GM12875 (cell line): ENCODE measurements around the gene GGT6.
A peak's percentile ranks its signal among the peaks of the same experiment; 100 is the strongest.

Source experiments
- H3K4me3 ChIP-seq: one replicate; pipeline ENCODE4 v1.5.1; 2011; ENCODE audit warnings: low read depth, low read length, control low read depth
- CTCF ChIP-seq: IDR thresholded peaks from 2 replicates; pipeline ENCODE4 v1.5.1; 2011; ENCODE audit warnings: low read depth, mild to moderate bottlenecking, control low read depth, inconsistent platforms, low read length, moderate library complexity, borderline replicate concordance; ENCODE audit not compliant: insufficient read depth

The GGT6 gene

GRCh38 chr17:4518901-4519300, 41.5 kb downstream of the GGT6 start:
- TF ChIP-seq CTCF, result no peak
- peak overlapping the region; percentile 19 for H3K4me3 ChIP-seq

- no peak for TF ChIP-seq CTCF
- no peak overlapping the region for H3K4me3 ChIP-seq
These were observed 43.6 kb downstream of the GGT6 start for GRCh38 chr17:4516735-4517134.

GRCh38 chr17:4515501-4515900, 44.9 kb downstream of the GGT6 start:
- no peak overlapping the region for H3K4me3 ChIP-seq
- no peak for TF ChIP-seq CTCF

- TF ChIP-seq CTCF, result no peak
- H3K4me3 ChIP-seq, result no peak overlapping the region
These were observed 45.6 kb downstream of the GGT6 start for GRCh38 chr17:4514779-4515178.

- no peak for TF ChIP-seq CTCF
- no peak overlapping the region for H3K4me3 ChIP-seq
These were observed 46.2 kb downstream of the GGT6 start for GRCh38 chr17:4514206-4514605.

GRCh38 chr17:4513113-4514032, 47.0 kb downstream of the GGT6 start:
- no peak for TF ChIP-seq CTCF
- H3K4me3 ChIP-seq, result no peak overlapping the region
